Karpas-422 (cell line): ENCODE results near the gene NRTN. TPM values are rescaled to one million over a fixed set of nuclear protein-coding genes. Genes with fewer than 3 reads are reported as not detected.
"Not testable (repeated sequence)": the region's sequence is repeated elsewhere in the genome, so short reads cannot be mapped to it uniquely, and the experiment has no call there.

Experiments used
- DNase-seq: peaks from one replicate; pipeline ENCODE4 v3.0.0-alpha.2; 2015
- H2AFZ ChIP-seq: fragments of 200-600 bp; sonication (generic); 2 replicates; pipeline ENCODE4 v1.6.1; 2014; ENCODE audit warnings: antibody characterized with exemption, low read length, mixed read lengths
- H3K27ac ChIP-seq: fragments of 200-600 bp; sonication (generic); 2 replicates; pipeline ENCODE4 v1.5.1; 2014; ENCODE audit warnings: mild to moderate bottlenecking, low read length, moderate library complexity
- H3K27me3 ChIP-seq: fragments of 200-600 bp; sonication (generic); 2 replicates; pipeline ENCODE4 v1.6.1; 2014; ENCODE audit warnings: low read length, mixed read lengths
- H3K36me3 ChIP-seq: fragments of 200-600 bp; sonication (generic); 2 replicates; pipeline ENCODE4 v1.6.1; 2014; ENCODE audit warnings: low read length, mixed read lengths; ENCODE audit not compliant: insufficient read depth
- H3K4me1 ChIP-seq: fragments of 200-600 bp; sonication (generic); 2 replicates; pipeline ENCODE4 v1.6.1; 2014; ENCODE audit warnings: mild to moderate bottlenecking, low read length, mixed read lengths
- H3K4me2 ChIP-seq: fragments of 200-600 bp; sonication (generic); 2 replicates; pipeline ENCODE4 v1.6.1; 2014; ENCODE audit warnings: low read length, low read depth, mild to moderate bottlenecking; ENCODE audit not compliant: poor library complexity, severe bottlenecking
- H3K4me3 ChIP-seq: fragments of 200-600 bp; sonication (generic); 2 replicates; pipeline ENCODE4 v1.5.1; 2014; ENCODE audit warnings: mild to moderate bottlenecking, antibody characterized with exemption, low read length, mixed read lengths
- H3K79me2 ChIP-seq: fragments of 200-600 bp; sonication (generic); 2 replicates; pipeline ENCODE4 v1.6.1; 2014; ENCODE audit warnings: mild to moderate bottlenecking, low read length, mixed read lengths
- H3K9ac ChIP-seq: fragments of 200-600 bp; sonication (generic); 2 replicates; pipeline ENCODE4 v1.6.0; 2014; ENCODE audit warnings: low read length
- H3K9me2 ChIP-seq: fragments of 200-600 bp; sonication (generic), shearing (Covaris generic); replicated peaks from 2 replicates; pipeline ENCODE4 v1.6.0; 2014; ENCODE audit warnings: mild to moderate bottlenecking, low read length, moderate library complexity; ENCODE audit not compliant: insufficient read depth
- H3K9me3 ChIP-seq: fragments of 300-700, 200-600 bp; sonication (generic); 2 replicates; pipeline ENCODE4 v1.6.1; 2014; ENCODE audit warnings: low read length, mixed read lengths
- H4K20me1 ChIP-seq: fragments of 200-600 bp; sonication (generic); 2 replicates; pipeline ENCODE4 v1.6.1; 2014; ENCODE audit warnings: mild to moderate bottlenecking, antibody characterized with exemption, low read length, low read depth; ENCODE audit not compliant: insufficient read depth
- total RNA-seq: library from RNA; depleted of rRNA; stranded (reverse); fragments of >200 nt; shearing (Covaris generic); gene quantifications from 2 replicates; pipeline ENCODE4 v1.2.3, GENCODE V29; 2014; ENCODE audit warnings: low replicate concordance

Gene NRTN
- total RNA-seq, 1 experiment from 2014 or later = not detected

GRCh38 chr19:5832061-5832460, 27.2 kb downstream of the NRTN start:
- H3K27me3 ChIP-seq = no peaks in the 10 kb centered on the region
- no peaks in the 10 kb centered on the region for H4K20me1 ChIP-seq
- no peak for DNase-seq
- H3K27ac ChIP-seq = no peak overlapping the region
- no peak overlapping the region for H3K4me3 ChIP-seq
- H2AFZ ChIP-seq = no peak overlapping the region
- H3K9ac ChIP-seq = no peak overlapping the region
- no peaks in the 10 kb centered on the region for H3K4me1 ChIP-seq
- no peaks in the 10 kb centered on the region for H3K36me3 ChIP-seq
- H3K4me2 ChIP-seq = no peak overlapping the region
- H3K79me2 ChIP-seq = no peaks in the 10 kb centered on the region
- H3K9me3 ChIP-seq = no peaks in the 10 kb centered on the region
- no peaks in the 10 kb centered on the region for H3K9me2 ChIP-seq

- H3K4me2 ChIP-seq = no peak overlapping the region
- DNase-seq = no peak
- H4K20me1 ChIP-seq = no peaks in the 10 kb centered on the region
- H3K9ac ChIP-seq = no peak overlapping the region
- H3K79me2 ChIP-seq = no peaks in the 10 kb centered on the region
- no peaks in the 10 kb centered on the region for H3K27me3 ChIP-seq
- H3K4me3 ChIP-seq = no peak overlapping the region
- no peaks in the 10 kb centered on the region for H3K9me3 ChIP-seq
- H2AFZ ChIP-seq = no peak overlapping the region
- H3K4me1 ChIP-seq = no peaks in the 10 kb centered on the region
- no peaks in the 10 kb centered on the region for H3K36me3 ChIP-seq
- H3K9me2 ChIP-seq = no peaks in the 10 kb centered on the region
- no peak overlapping the region for H3K27ac ChIP-seq
Observed at GRCh38 chr19:5832527-5833216, 27.8 kb downstream of the NRTN start.

- H3K9me3 ChIP-seq = no peaks in the 10 kb centered on the region
- H3K27ac ChIP-seq = no peak overlapping the region
- H3K4me1 ChIP-seq = no peaks in the 10 kb centered on the region
- H3K4me3 ChIP-seq = no peak overlapping the region
- DNase-seq = no peak
- no peak overlapping the region for H3K9ac ChIP-seq
- H4K20me1 ChIP-seq = no peaks in the 10 kb centered on the region
- no peaks in the 10 kb centered on the region for H3K9me2 ChIP-seq
- H3K4me2 ChIP-seq = no peak overlapping the region
- no peaks in the 10 kb centered on the region for H3K79me2 ChIP-seq
- H3K36me3 ChIP-seq = no peaks in the 10 kb centered on the region
- no peaks in the 10 kb centered on the region for H3K27me3 ChIP-seq
- no peak overlapping the region for H2AFZ ChIP-seq
Observed at GRCh38 chr19:5837761-5838352, 33.0 kb downstream of the NRTN start.

- Histone ChIP-seq H3K79me2 (no peaks in the 10 kb centered on the region), H2AFZ (no peak overlapping the region), H3K4me3 (no peak overlapping the region), H3K36me3 (no peaks in the 10 kb centered on the region), H3K4me1 (no peaks in the 10 kb centered on the region), H3K9me2 (no peaks in the 10 kb centered on the region), H3K27me3 (no peaks in the 10 kb centered on the region), H3K9ac (no peak overlapping the region), H3K27ac (no peak overlapping the region), H3K4me2 (no peak overlapping the region), H3K9me3 (no peaks in the 10 kb centered on the region), H4K20me1 (no peaks in the 10 kb centered on the region)
- no peak for DNase-seq
Observed at GRCh38 chr19:5838353-5839064, 33.6 kb downstream of the NRTN start.

GRCh38 chr19:5839065-5840017, 34.5 kb downstream of the NRTN start, which contains the start of gene FUT6:
FUT6 (minus strand) TSS chr19:5839702; CDS start chr19:5832567, 7,135 bp downstream.
- DNase-seq = no peak
- no peaks in the 10 kb centered on the region for H3K36me3 ChIP-seq
- no peaks in the 10 kb centered on the region for H3K9me2 ChIP-seq
- H4K20me1 ChIP-seq = no peaks in the 10 kb centered on the region
- no peaks in the 10 kb centered on the region for H3K27me3 ChIP-seq
- no peaks in the 10 kb centered on the region for H3K4me1 ChIP-seq
- H3K9me3 ChIP-seq = no peaks in the 10 kb centered on the region
- H3K79me2 ChIP-seq = no peaks in the 10 kb centered on the region
- H2AFZ ChIP-seq = no peak within 1 kb of the TSS
- no peak within 1 kb of the TSS for H3K4me3 ChIP-seq
- no peak within 1 kb of the TSS for H3K27ac ChIP-seq
- H3K9ac ChIP-seq = no peak within 1 kb of the TSS
- no peak within 1 kb of the TSS for H3K4me2 ChIP-seq

- not testable (repeated sequence) for H3K9me2 ChIP-seq, DNase-seq, H3K27ac ChIP-seq, H3K4me1 ChIP-seq, H4K20me1 ChIP-seq, H3K9me3 ChIP-seq, H3K9ac ChIP-seq, H3K4me3 ChIP-seq, H3K36me3 ChIP-seq, H3K27me3 ChIP-seq, H2AFZ ChIP-seq, H3K79me2 ChIP-seq, H3K4me2 ChIP-seq
Observed at GRCh38 chr19:5841735-5842111, 36.9 kb downstream of the NRTN start.

- no peaks in the 10 kb centered on the region for H3K79me2 ChIP-seq
- no peaks in the 10 kb centered on the region for H3K9me3 ChIP-seq
- H3K4me1 ChIP-seq = no peaks in the 10 kb centered on the region
- no peak overlapping the region for H3K4me3 ChIP-seq
- no peaks in the 10 kb centered on the region for H3K9me2 ChIP-seq
- no peaks in the 10 kb centered on the region for H3K27me3 ChIP-seq
- H2AFZ ChIP-seq = no peak overlapping the region
- no peaks in the 10 kb centered on the region for H4K20me1 ChIP-seq
- no peak overlapping the region for H3K4me2 ChIP-seq
- no peaks in the 10 kb centered on the region for H3K36me3 ChIP-seq
- DNase-seq = no peak
- H3K9ac ChIP-seq = no peak overlapping the region
- H3K27ac ChIP-seq = no peak overlapping the region
Observed at GRCh38 chr19:5843295-5843927, 38.5 kb downstream of the NRTN start.
